Loucy (cell line): ENCODE measurements around the gene PSMA4.

Experiments
- CTCF ChIP-seq: fragments of 200-600 bp; sonication (generic); conservative IDR thresholded peaks from 2 replicates; pipeline ENCODE4 v1.5.1; 2014; ENCODE audit warnings: mild to moderate bottlenecking, antibody characterized with exemption, low read length
- EZH2phosphoT487 ChIP-seq: fragments of 200-600 bp; IDR thresholded peaks from 2 replicates; pipeline ENCODE4 v1.6.1; 2018; ENCODE audit warnings: antibody characterized with exemption, mild to moderate bottlenecking, moderate library complexity, borderline replicate concordance

- TF ChIP-seq CTCF (no peak), EZH2phosphoT487 (no peak)
Measured at GRCh38 chr15:78508272-78508671, 32.0 kb upstream of the PSMA4 start.
